GM12878 (cell line): ENCODE results near the gene BRCA2. TPM values are rescaled to one million over a fixed set of nuclear protein-coding genes. Genes with fewer than 3 reads are reported as not detected.

Experiments
- ATAC-seq: fragments of 200-7000 bp; cut with Tn5 transposase; 3 replicates; pipeline ENCODE4 v1.9.1; 2020; ENCODE audit warnings: mild to moderate bottlenecking, moderate library complexity
- BruUV-seq: library from RNA; stranded (reverse); fragments of 400-500 nt; replicated peaks from 2 replicates; lab custom pipeline; 2021; lab: Mats Ljungman, UMichigan
- CTCF ChIA-PET: fragments of 300-600 bp; sonication (Branson Sonifier 250); formaldehyde crosslinking; extraction: SDS; loops from one replicate; lab custom pipeline; 2021; ENCODE audit warnings: inconsistent platforms; lab: Yijun Ruan, JAX
- POLR2A ChIA-PET: fragments of 350-600 bp; formaldehyde crosslinking; extraction: SDS; loops from one replicate; lab custom pipeline; 2021; ENCODE audit warnings: inconsistent platforms; lab: Charles Lee
- RAD21 ChIA-PET: fragments of 300-600 bp; sonication (Branson Sonifier 250); formaldehyde crosslinking; loops from one replicate; lab custom pipeline; 2023; ENCODE audit warnings: antibody characterized with exemption; ENCODE audit not compliant: unreplicated experiment; lab: Charles Lee
- SMC1A ChIA-PET: fragments of 300-600 bp; sonication (Branson Sonifier 250); formaldehyde crosslinking; loops from one replicate; lab custom pipeline; 2023; ENCODE audit not compliant: unreplicated experiment, uncharacterized antibody; lab: Charles Lee
- DNase-seq: peaks from one replicate; pipeline ENCODE4 v3.0.0-alpha.2; 2011; ENCODE audit warnings: low read depth, low spot score
- FAIRE-seq: peaks from 3 replicates; lab custom pipeline; 2011; peaks lifted over from hg19 to GRCh38; lab: Jason Lieb, UNC
- H2AFZ ChIP-seq: 2 replicates; pipeline ENCODE4 v1.6.0; 2011; ENCODE audit warnings: low read depth, low read length, control low read depth; ENCODE audit not compliant: control insufficient read depth
- H3K27ac ChIP-seq: 2 replicates; pipeline ENCODE4 v1.5.1; 2011; ENCODE audit warnings: control low read depth; ENCODE audit not compliant: control insufficient read depth, insufficient read depth
- H3K27me3 ChIP-seq, 2 experiments: replicated peaks in 1 of 2; 2 replicates each; pipeline versions ENCODE4 v1.6.0 to v1.6.1; 2011; ENCODE audit warnings: low read length in 1 of 2; ENCODE audit not compliant: control insufficient read depth in 2 of 2, insufficient read depth in 2 of 2
- H3K36me3 ChIP-seq, 2 experiments: 2 replicates each; pipeline ENCODE4 v1.5.1; 2011; ENCODE audit warnings: low read length in 1 of 2; ENCODE audit not compliant: control insufficient read depth in 2 of 2, insufficient read depth in 2 of 2
- H3K4me1 ChIP-seq: 2 replicates; pipeline ENCODE4 v1.6.1; 2011; ENCODE audit warnings: mild to moderate bottlenecking, low read length, moderate library complexity, mixed read lengths; ENCODE audit not compliant: control insufficient read depth, insufficient read depth
- H3K4me2 ChIP-seq: 2 replicates; pipeline ENCODE4 v1.6.0; 2011; ENCODE audit warnings: control low read depth; ENCODE audit not compliant: control insufficient read depth, insufficient read depth
- H3K4me3 ChIP-seq: fragments of 200-600 bp; sonication (generic); 2 replicates; pipeline ENCODE4 v1.5.1; 2016
- H3K79me2 ChIP-seq: 2 replicates; pipeline ENCODE4 v1.6.0; 2011; ENCODE audit warnings: low read length; ENCODE audit not compliant: control insufficient read depth, insufficient read depth
- H3K9ac ChIP-seq: 2 replicates; pipeline ENCODE4 v1.8.0; 2011; ENCODE audit warnings: low read length, control low read depth, mixed read lengths; ENCODE audit not compliant: control insufficient read depth, insufficient read depth
- H3K9me3 ChIP-seq: replicated peaks from 3 replicates; pipeline ENCODE4 v1.5.1; 2011; ENCODE audit warnings: mild to moderate bottlenecking, low read length; ENCODE audit not compliant: control insufficient read depth, insufficient read depth
- H4K20me1 ChIP-seq: 2 replicates; pipeline ENCODE4 v1.6.0; 2011; ENCODE audit not compliant: control insufficient read depth, insufficient read depth
- EED ChIP-seq: sonication (generic); IDR thresholded peaks from 2 replicates; pipeline ENCODE4 v1.6.1; 2016; ENCODE audit warnings: antibody characterized with exemption, low read depth
- ESRRA ChIP-seq: IDR thresholded peaks from 2 replicates; pipeline ENCODE4 v1.6.1; 2012; ENCODE audit warnings: mild to moderate bottlenecking, low read length, improper control_type of control experiment
- ETV6 ChIP-seq, 2 experiments: fragments of 450-650 bp in 1 of 2; IDR thresholded peaks in 1 of 2; conservative IDR thresholded peaks in 1 of 2; 2 replicates each; pipeline ENCODE4 v1.6.1; 2014; ENCODE audit warnings: antibody characterized with exemption in 1 of 2, borderline replicate concordance in 1 of 2, low read depth in 1 of 2, mild to moderate bottlenecking in 1 of 2, moderate library complexity in 1 of 2
- SUZ12 ChIP-seq: fragments of 200-600 bp; sonication (generic); IDR thresholded peaks from one replicate; pipeline ENCODE4 v1.6.1; 2018; ENCODE audit warnings: antibody characterized with exemption, mild to moderate bottlenecking; ENCODE audit not compliant: unreplicated experiment
- ZSCAN29 ChIP-seq: fragments of 450-650 bp; IDR thresholded peaks from 2 replicates; pipeline ENCODE4 v1.6.1; 2017; ENCODE audit warnings: mild to moderate bottlenecking, moderate library complexity
- WGBS: methylation state at CpG from one replicate; pipeline ENCODE4 v1.1.6; 2016; ENCODE audit warnings: low lambda C conversion rate; ENCODE audit not compliant: insufficient replicate concordance, insufficient coverage; ENCODE audit errors: missing lambda C conversion rate; 5-methylcytosine and 5-hydroxymethylcytosine counted together
- in situ Hi-C: fragments of 300-500 bp; cut with MboI; formaldehyde crosslinking; loops from 9 replicates; pipeline ENCODE4 v1.14.3; 2018; ENCODE audit warnings: mixed read lengths
- intact Hi-C: fragments of 100-400 bp; cut with micrococcal nuclease; formaldehyde crosslinking; loops from one replicate; pipeline ENCODE4 v1.14.2; 2022; ENCODE audit not compliant: unreplicated experiment
- polyA plus RNA-seq, 11 experiments: library from polyadenylated mRNA; depleted of rRNA in 4 of 11; unstranded in 6 of 11; stranded (reverse) in 5 of 11; fragments of >200 nt; fragmentation: Nextera tagmentation in 4 of 11; fragmentation: Illumina TruSeq in 1 of 11; extraction: Ambion mirVana in 4 of 11; extraction: Trizol in 1 of 11; gene quantifications; 1 replicate in 1 of 11; 2 replicates in 10 of 11; pipeline versions ENCODE4 v1.2.1 to v1.2.3, GENCODE V29; 2011 to 2016; ENCODE audit warnings: inconsistent platforms in 2 of 11, missing spikeins in 2 of 11, low read depth in 1 of 11
- total RNA-seq, 4 experiments: library from RNA; depleted of rRNA in 3 of 4; stranded (reverse); fragments of >200 nt in 3 of 4; fragmentation: Illumina TruSeq in 1 of 4; extraction: Trizol in 1 of 4; gene quantifications; 2 replicates each; pipeline versions ENCODE4 v1.2.1 to v1.2.3, GENCODE V29; 2013 to 2021
- TF ChIP-seq, protein P1 (sequence below): IDR thresholded peaks from 2 replicates; pipeline ENCODE4 v1.6.1; 2012; ENCODE audit warnings: low read depth, low read length, improper control_type of control experiment
- TF ChIP-seq, protein P2 (sequence below): fragments of 450-650 bp; IDR thresholded peaks from 2 replicates; pipeline ENCODE4 v1.6.1; 2017; ENCODE audit warnings: borderline replicate concordance

The BRCA2 gene
- total and polyA plus RNA-seq, 10 of the 15 experiments (the other 5 are each of a cell fraction or from before 2014, with no cell fraction given): 7.6 to 42.2 (median 23.9) TPM

GRCh38 chr13:32272021-32272683 is 43.2 kb upstream of the BRCA2 start:
- FAIRE-seq: no peak
- Histone ChIP-seq H4K20me1 (no peaks in the 10 kb centered on the region), H3K4me2 (no peak overlapping the region), H3K4me3 (no peak overlapping the region), H3K27ac (no peak overlapping the region), H3K79me2 (no peaks in the 10 kb centered on the region), H3K36me3 (no peaks in the 10 kb centered on the region), H3K4me1 (no peaks in the 10 kb centered on the region), H3K9ac (no peak overlapping the region), H2AFZ (no peak overlapping the region), H3K27me3 (no peaks in the 10 kb centered on the region), H3K9me3 (no peaks in the 10 kb centered on the region)
- POLR2A ChIA-PET: no interaction called here
- ATAC-seq: no peak
- RAD21 ChIA-PET: no interaction called here
- CTCF ChIA-PET: no interaction called here
- TF ChIP-seq, protein P1, sequence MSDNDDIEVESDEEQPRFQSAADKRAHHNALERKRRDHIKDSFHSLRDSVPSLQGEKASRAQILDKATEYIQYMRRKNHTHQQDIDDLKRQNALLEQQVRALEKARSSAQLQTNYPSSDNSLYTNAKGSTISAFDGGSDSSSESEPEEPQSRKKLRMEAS: no peak
- no TSS peak for BruUV-seq
- in situ Hi-C loops (no loop called here), intact Hi-C loops (no loop called here)
- DNase-seq: no peak
- WGBS: 40% methylated on average over 4 of the region's 4 CpGs
- SMC1A ChIA-PET: no interaction called here

GRCh38 chr13:32277839-32278238 is 37.5 kb upstream of the BRCA2 start:
- no peaks in the 10 kb centered on the region for H4K20me1 ChIP-seq
- ChIA-PET POLR2A (no interaction called here), CTCF (interaction anchor here (4.0 kb wide), 1 partner anchor 11 kb away, joined by 21 read pairs; no protein-coding TSS in a partner anchor), SMC1A (interaction anchor here (2.0 kb wide), 1 partner anchor 31 kb away, joined by 6 read pairs; no protein-coding TSS in a partner anchor), RAD21 (no interaction called here)
- in situ Hi-C loops (no loop called here), intact Hi-C loops (no loop called here)
- 95% methylated on average over 1 of the region's 1 CpG for WGBS
- no peaks in the 10 kb centered on the region for H3K79me2 ChIP-seq
- H3K9ac ChIP-seq: no peak overlapping the region
- FAIRE-seq: no peak
- H2AFZ ChIP-seq: no peak overlapping the region
- ATAC-seq: no peak
- H3K36me3 ChIP-seq: no peaks in the 10 kb centered on the region
- H3K4me1 ChIP-seq: no peaks in the 10 kb centered on the region
- H3K27me3 ChIP-seq: no peaks in the 10 kb centered on the region
- H3K4me3 ChIP-seq: no peak overlapping the region
- no peak for TF ChIP-seq EED
- TF ChIP-seq ETV6 (conservative IDR thresholded peaks at IDR 0.05 in 1 of 2, IDR thresholded peaks at IDR 0.05 in 1 of 2; ENCODE audit: borderline replicate concordance in 1 of 2, low read depth in 1 of 2): no peak
- TF ChIP-seq ESRRA: no peak
- no peak for TF ChIP-seq ZSCAN29
- TF ChIP-seq, protein P2, sequence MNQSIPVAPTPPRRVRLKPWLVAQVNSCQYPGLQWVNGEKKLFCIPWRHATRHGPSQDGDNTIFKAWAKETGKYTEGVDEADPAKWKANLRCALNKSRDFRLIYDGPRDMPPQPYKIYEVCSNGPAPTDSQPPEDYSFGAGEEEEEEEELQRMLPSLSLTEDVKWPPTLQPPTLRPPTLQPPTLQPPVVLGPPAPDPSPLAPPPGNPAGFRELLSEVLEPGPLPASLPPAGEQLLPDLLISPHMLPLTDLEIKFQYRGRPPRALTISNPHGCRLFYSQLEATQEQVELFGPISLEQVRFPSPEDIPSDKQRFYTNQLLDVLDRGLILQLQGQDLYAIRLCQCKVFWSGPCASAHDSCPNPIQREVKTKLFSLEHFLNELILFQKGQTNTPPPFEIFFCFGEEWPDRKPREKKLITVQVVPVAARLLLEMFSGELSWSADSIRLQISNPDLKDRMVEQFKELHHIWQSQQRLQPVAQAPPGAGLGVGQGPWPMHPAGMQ: no peak
- no peak for TF ChIP-seq SUZ12
- no peaks in the 10 kb centered on the region for H3K9me3 ChIP-seq
- H3K4me2 ChIP-seq: no peak overlapping the region
- BruUV-seq: no TSS peak
- DNase-seq: no peak
- no peak overlapping the region for H3K27ac ChIP-seq
